ENCODE data around the gene FBXL7.
A peak's percentile ranks its signal among the peaks of the same experiment; 100 is the strongest.

FBXL7 gene

GRCh38 chr5:15655683-15656082 is 155.7 kb downstream of the FBXL7 start:
- no peak for DNase-seq (ENCODE audit: low read depth, low spot score)

GRCh38 chr5:15664961-15665360 is 165.0 kb downstream of the FBXL7 start:
- no peak for DNase-seq (ENCODE audit: low read depth, low spot score)

GRCh38 chr5:15669826-15670225 is 169.8 kb downstream of the FBXL7 start:
- no peak for DNase-seq (ENCODE audit: low read depth, low spot score)

- no peak for DNase-seq (ENCODE audit: low read depth, low spot score)
These were observed 174.7 kb downstream of the FBXL7 start for GRCh38 chr5:15674716-15675115.

GRCh38 chr5:15676591-15676990 is 176.6 kb downstream of the FBXL7 start:
- no peak for DNase-seq (ENCODE audit: low read depth, low spot score)

GRCh38 chr5:15679161-15679560 is 179.2 kb downstream of the FBXL7 start:
- no peak for DNase-seq (ENCODE audit: low read depth, low spot score)

- no peak for DNase-seq (ENCODE audit: low read depth, low spot score)
These were observed 180.5 kb downstream of the FBXL7 start for GRCh38 chr5:15680455-15680854.

GRCh38 chr5:15682122-15682521 is 182.1 kb downstream of the FBXL7 start:
- no peak for DNase-seq (ENCODE audit: low read depth, low spot score)

GRCh38 chr5:15682566-15682965 is 182.6 kb downstream of the FBXL7 start:
- no peak for DNase-seq (ENCODE audit: low read depth, low spot score)

GRCh38 chr5:15683332-15683731 is 183.4 kb downstream of the FBXL7 start:
- peak; percentile 35 for DNase-seq (ENCODE audit: low read depth, low spot score)

GRCh38 chr5:15687401-15687800 is 187.4 kb downstream of the FBXL7 start:
- DNase-seq (ENCODE audit: low read depth, low spot score): no peak

GRCh38 chr5:15689836-15690235 is 189.9 kb downstream of the FBXL7 start:
- DNase-seq (ENCODE audit: low read depth, low spot score): no peak

- no peak for DNase-seq (ENCODE audit: low read depth, low spot score)
These were observed 190.6 kb downstream of the FBXL7 start for GRCh38 chr5:15690611-15691010.

GRCh38 chr5:15691521-15691920 is 191.5 kb downstream of the FBXL7 start:
- no peak for DNase-seq (ENCODE audit: low read depth, low spot score)

GRCh38 chr5:15692706-15693381 is 192.9 kb downstream of the FBXL7 start:
- DNase-seq (ENCODE audit: low read depth, low spot score): no peak

- no peak for DNase-seq (ENCODE audit: low read depth, low spot score)
These were observed 193.4 kb downstream of the FBXL7 start for GRCh38 chr5:15693382-15693728.

GRCh38 chr5:15693933-15694332 is 194.0 kb downstream of the FBXL7 start:
- no peak for DNase-seq (ENCODE audit: low read depth, low spot score)

- no peak for DNase-seq (ENCODE audit: low read depth, low spot score)
These were observed 194.8 kb downstream of the FBXL7 start for GRCh38 chr5:15694696-15695214.

GRCh38 chr5:15695215-15695731 is 195.3 kb downstream of the FBXL7 start:
- DNase-seq (ENCODE audit: low read depth, low spot score): no peak

- DNase-seq (ENCODE audit: low read depth, low spot score): no peak
These were observed 200.4 kb downstream of the FBXL7 start for GRCh38 chr5:15700373-15700772.

GRCh38 chr5:15702102-15702501 is 202.1 kb downstream of the FBXL7 start:
- no peak for DNase-seq (ENCODE audit: low read depth, low spot score)

GRCh38 chr5:15703901-15704300 is 203.9 kb downstream of the FBXL7 start:
- DNase-seq (ENCODE audit: low read depth, low spot score): no peak

GRCh38 chr5:15704397-15704947 is 204.5 kb downstream of the FBXL7 start:
- no peak for DNase-seq (ENCODE audit: low read depth, low spot score)

Data from iPS DF 19.7 (cell line).